Upper lobe of right lung (tissue), 1 donor: Measurements from ENCODE around the gene KIAA2012. TPM values are rescaled to one million over a fixed set of nuclear protein-coding genes. Genes with fewer than 3 reads are reported as not detected.

ENCODE experiments used
- ATAC-seq: fragments of 200-7000 bp; cut with Tn5 transposase; one replicate; pipeline ENCODE4 v1.9.1; 2020; ENCODE audit warnings: mild to moderate bottlenecking, moderate library complexity
- DNase-seq: peaks from one replicate; pipeline ENCODE4 v3.0.0-alpha.2; 2020
- H3K27ac ChIP-seq: fragments of 200-600 bp; one replicate; pipeline ENCODE4 v1.8.0; 2022
- H3K27me3 ChIP-seq: fragments of 200-600 bp; one replicate; pipeline ENCODE4 v1.8.0; 2022; ENCODE audit warnings: mild to moderate bottlenecking
- H3K36me3 ChIP-seq: fragments of 200-600 bp; one replicate; pipeline ENCODE4 v1.8.0; 2022
- H3K4me1 ChIP-seq: fragments of 200-600 bp; one replicate; pipeline ENCODE4 v1.8.0; 2022
- H3K4me3 ChIP-seq: fragments of 200-600 bp; one replicate; pipeline ENCODE4 v1.8.0; 2022; ENCODE audit warnings: mild to moderate bottlenecking
- H3K9me3 ChIP-seq: fragments of 200-600 bp; one replicate; pipeline ENCODE4 v1.8.0; 2022
- CTCF ChIP-seq: fragments of 200-600 bp; IDR thresholded peaks from one replicate; pipeline ENCODE4 v1.8.0; 2022; ENCODE audit warnings: antibody characterized with exemption
- intact Hi-C: fragments of 100-400 bp; cut with DNase I; formaldehyde crosslinking; loops from one replicate; pipeline ENCODE4 v1.11.0; 2022
- total RNA-seq: library from RNA; stranded (reverse); fragmentation: NEBNext Ultra II Directional; extraction: Animal tissue kit (Norgen Biotek cat#: 25700); gene quantifications from one replicate; pipeline ENCODE4 v1.2.1, GENCODE V29; 2021
- donor health status: DM: no; HTN: yes; CAD: no; lungs with severe emphysema.

The KIAA2012 gene
- total RNA-seq, 1 donor from 2014 or later = not detected

- no peak for ATAC-seq
- H3K4me1 ChIP-seq = no peaks in the 10 kb centered on the region
- no peaks in the 10 kb centered on the region for H3K27me3 ChIP-seq
These were observed 26.5 kb upstream of the KIAA2012 start for GRCh38 chr2:202046572-202046971.

GRCh38 chr2:202049092-202049728 lies 23.8 kb upstream of the KIAA2012 start:
- ATAC-seq = no peak
- no peaks in the 10 kb centered on the region for H3K9me3 ChIP-seq
- no peaks in the 10 kb centered on the region for H3K36me3 ChIP-seq
- intact Hi-C loops = no loop called here
- no peaks in the 10 kb centered on the region for H3K27me3 ChIP-seq
- no peak for TF ChIP-seq CTCF
- H3K27ac ChIP-seq = no peak overlapping the region
- H3K4me1 ChIP-seq = no peaks in the 10 kb centered on the region
- no peak for DNase-seq
- no peak overlapping the region for H3K4me3 ChIP-seq

More at GRCh38 chr2:202046572-202046971, 26.5 kb upstream of the KIAA2012 start:
- intact Hi-C loops = no loop called here
- Histone ChIP-seq H3K36me3 (no peaks in the 10 kb centered on the region), H3K4me3 (no peak overlapping the region), H3K27ac (no peak overlapping the region), H3K9me3 (no peaks in the 10 kb centered on the region)
- no peak for DNase-seq
- TF ChIP-seq CTCF = no peak

GRCh38 chr2:202049840-202050239 lies 23.2 kb upstream of the KIAA2012 start:
- no peak for TF ChIP-seq CTCF
- Histone ChIP-seq H3K27me3 (no peaks in the 10 kb centered on the region), H3K4me1 (no peaks in the 10 kb centered on the region), H3K36me3 (no peaks in the 10 kb centered on the region), H3K4me3 (no peak overlapping the region), H3K9me3 (no peaks in the 10 kb centered on the region), H3K27ac (no peak overlapping the region)
- intact Hi-C loops = no loop called here
- ATAC-seq (no peak), DNase-seq (no peak)

GRCh38 chr2:202050652-202051051 lies 22.4 kb upstream of the KIAA2012 start:
- no peaks in the 10 kb centered on the region for H3K4me1 ChIP-seq
- no peaks in the 10 kb centered on the region for H3K27me3 ChIP-seq
- H3K4me3 ChIP-seq = no peak overlapping the region
- no peak overlapping the region for H3K27ac ChIP-seq
- intact Hi-C loops = no loop called here
- TF ChIP-seq CTCF = no peak
- H3K36me3 ChIP-seq = no peaks in the 10 kb centered on the region
- H3K9me3 ChIP-seq = no peaks in the 10 kb centered on the region
- ATAC-seq (no peak), DNase-seq (no peak)

- ATAC-seq = no peak
- Histone ChIP-seq H3K9me3 (no peaks in the 10 kb centered on the region), H3K27me3 (no peaks in the 10 kb centered on the region), H3K4me3 (no peak overlapping the region), H3K27ac (no peak overlapping the region), H3K36me3 (no peaks in the 10 kb centered on the region), H3K4me1 (no peaks in the 10 kb centered on the region)
- no peak for TF ChIP-seq CTCF
- intact Hi-C loops = no loop called here
- DNase-seq = no peak
These were observed 21.4 kb upstream of the KIAA2012 start for GRCh38 chr2:202051499-202052161.
